Measurements from ENCODE around the gene MSI2. TPM values are rescaled to one million over a fixed set of nuclear protein-coding genes. Genes with fewer than 3 reads are reported as not detected.

The MSI2 gene
- total and polyA plus RNA-seq, 9 of the 15 experiments (the other 6 are each of a cell fraction or from before 2014, with no cell fraction given) = 4.6 to 61.8 (median 42.4) TPM

DNA sequence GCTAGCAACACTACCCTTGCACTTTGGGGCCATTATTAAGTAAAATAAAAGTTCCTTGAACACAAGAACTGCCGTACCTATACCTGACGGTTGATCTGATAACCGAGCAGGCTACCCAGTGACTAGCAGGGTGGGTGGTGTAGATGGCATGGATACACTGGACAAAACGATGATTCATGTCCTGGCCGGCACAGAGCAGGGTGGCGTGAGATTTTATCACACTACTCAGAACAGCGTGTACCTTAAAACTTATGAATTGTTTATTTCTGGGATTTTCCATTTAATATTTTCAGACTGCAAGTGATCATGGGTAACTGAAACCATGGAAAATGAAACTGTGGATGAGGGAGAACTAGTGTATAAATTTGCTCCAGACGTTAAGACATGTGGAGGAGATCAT lies 41.0 kb upstream of the MSI2 start (continued):
- TF ChIP-seq, protein P1, sequence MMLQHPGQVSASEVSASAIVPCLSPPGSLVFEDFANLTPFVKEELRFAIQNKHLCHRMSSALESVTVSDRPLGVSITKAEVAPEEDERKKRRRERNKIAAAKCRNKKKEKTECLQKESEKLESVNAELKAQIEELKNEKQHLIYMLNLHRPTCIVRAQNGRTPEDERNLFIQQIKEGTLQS (IDR thresholded peaks at IDR 0.05) = 0 out of 2 replicates have a peak, but pooled peaks have one; percentile 34
- TF ChIP-seq, protein P1 (CRISPR knock-in tag; conservative IDR thresholded peaks at IDR 0.05) = no peak
- no peak for TF ChIP-seq NFYB (IDR thresholded peaks at IDR 0.05; ENCODE audit: extremely low read depth, insufficient read length)
- TF ChIP-seq JUND (IDR thresholded peaks at IDR 0.05; ENCODE audit: borderline replicate concordance, low read depth, low read length) = peak; percentile 73
- TF ChIP-seq JUND (tag; IDR thresholded peaks at IDR 0.05; ENCODE audit: borderline replicate concordance, low read depth, low read length) = peak; percentile 40; the same call in 1 of the 3 replicates
- TF ChIP-seq MAFG (tag; conservative IDR thresholded peaks at IDR 0.05) = no peak
- TF ChIP-seq SRSF3 (IDR thresholded peaks at IDR 0.05; ENCODE audit: insufficient read depth, low read length) = no peak
- TF ChIP-seq KDM4B (IDR thresholded peaks at IDR 0.05; ENCODE audit: borderline replicate concordance in 2 of 2, low read depth in 1 of 2) = no peak
- TF ChIP-seq TCF3 (CRISPR knock-in tag; IDR thresholded peaks at IDR 0.05) = no peak
- no peak for TF ChIP-seq ZBTB1 (CRISPR knock-in tag; IDR thresholded peaks at IDR 0.05; ENCODE audit: borderline replicate concordance, low read depth)
- no peak for TF ChIP-seq PTBP1 (IDR thresholded peaks at IDR 0.05; ENCODE audit: low read depth, low read length)
- no peak for TF ChIP-seq MEF2D (tag; conservative IDR thresholded peaks at IDR 0.05; ENCODE audit: low read depth)
- peak; percentile 88 for TF ChIP-seq HMBOX1 (IDR thresholded peaks at IDR 0.05)

Measured in K562 (cell line).